ENCODE data around the gene TRIM62.
A peak's percentile ranks its signal among the peaks of the same experiment; 100 is the strongest.

TRIM62 gene

DNA sequence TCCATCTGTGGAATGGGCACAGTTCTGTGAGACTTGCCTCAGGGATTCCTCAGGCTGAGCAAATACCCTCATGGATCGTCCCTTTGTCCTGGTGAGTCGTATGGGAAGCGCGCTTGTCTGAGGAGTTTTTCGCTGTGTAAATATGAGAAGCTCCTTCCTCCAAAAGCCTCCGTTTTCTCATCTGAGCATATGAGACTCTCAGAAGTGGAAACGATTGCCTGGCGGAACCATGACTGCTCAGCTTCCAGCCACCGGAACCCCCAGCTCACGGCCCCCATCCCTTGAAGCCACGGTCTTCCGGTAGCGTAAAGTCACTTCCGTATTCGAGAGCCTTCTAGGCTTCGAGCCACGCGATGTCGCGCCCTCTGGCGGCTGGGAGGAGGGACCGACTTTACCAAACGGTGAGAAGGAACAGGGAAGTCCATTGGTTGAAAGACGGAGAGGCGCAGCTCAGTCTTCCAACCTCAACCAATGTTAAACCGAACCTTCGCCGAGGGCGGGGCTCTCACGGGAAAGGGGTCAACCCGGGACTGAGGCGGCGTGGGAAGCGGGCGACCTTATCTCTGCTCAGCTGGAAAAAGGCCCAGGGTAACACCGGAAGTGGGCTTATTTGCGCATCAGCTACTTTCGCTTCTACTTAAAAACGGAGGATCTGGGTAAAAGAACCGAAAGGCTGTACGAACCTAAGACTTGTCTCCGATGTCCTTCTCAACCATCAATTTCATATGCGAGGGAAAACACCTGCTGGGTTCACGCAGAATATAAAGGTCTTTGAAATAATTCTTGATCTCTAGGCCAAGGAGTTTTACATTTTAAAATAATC is 54.6 kb downstream of the TRIM62 start:
- TF ChIP-seq ZNF8 (CRISPR knock-in tag; IDR thresholded peaks at IDR 0.05), result peak; percentile 85
- 0 out of 2 replicates have a peak, but pooled peaks have one; percentile 66 for TF ChIP-seq ZFP3 (CRISPR knock-in tag; IDR thresholded peaks at IDR 0.05)
- TF ChIP-seq TCF4 (CRISPR knock-in tag; IDR thresholded peaks at IDR 0.05; ENCODE audit: borderline replicate concordance), result no peak; the same call in 1 of the 2 replicates
- TF ChIP-seq CSRNP3 (CRISPR knock-in tag; IDR thresholded peaks at IDR 0.05), result 0 out of 2 replicates have a peak, but pooled peaks have one; percentile 52
- TF ChIP-seq TSHZ2 (CRISPR knock-in tag; IDR thresholded peaks at IDR 0.05), result no peak
- no peak for TF ChIP-seq ISL1 (CRISPR knock-in tag; IDR thresholded peaks at IDR 0.05)
- TF ChIP-seq RARB (CRISPR knock-in tag; IDR thresholded peaks at IDR 0.05), result no peak
- TF ChIP-seq ESRRG (CRISPR knock-in tag; IDR thresholded peaks at IDR 0.05), result no peak
- no peak for TF ChIP-seq ZC3H10 (CRISPR knock-in tag; IDR thresholded peaks at IDR 0.05)
- no peak for TF ChIP-seq ZNF565 (CRISPR knock-in tag; conservative IDR thresholded peaks at IDR 0.05; ENCODE audit: low read depth)
- TF ChIP-seq CSDC2 (CRISPR knock-in tag; IDR thresholded peaks at IDR 0.05), result no peak
- TF ChIP-seq, protein P1, sequence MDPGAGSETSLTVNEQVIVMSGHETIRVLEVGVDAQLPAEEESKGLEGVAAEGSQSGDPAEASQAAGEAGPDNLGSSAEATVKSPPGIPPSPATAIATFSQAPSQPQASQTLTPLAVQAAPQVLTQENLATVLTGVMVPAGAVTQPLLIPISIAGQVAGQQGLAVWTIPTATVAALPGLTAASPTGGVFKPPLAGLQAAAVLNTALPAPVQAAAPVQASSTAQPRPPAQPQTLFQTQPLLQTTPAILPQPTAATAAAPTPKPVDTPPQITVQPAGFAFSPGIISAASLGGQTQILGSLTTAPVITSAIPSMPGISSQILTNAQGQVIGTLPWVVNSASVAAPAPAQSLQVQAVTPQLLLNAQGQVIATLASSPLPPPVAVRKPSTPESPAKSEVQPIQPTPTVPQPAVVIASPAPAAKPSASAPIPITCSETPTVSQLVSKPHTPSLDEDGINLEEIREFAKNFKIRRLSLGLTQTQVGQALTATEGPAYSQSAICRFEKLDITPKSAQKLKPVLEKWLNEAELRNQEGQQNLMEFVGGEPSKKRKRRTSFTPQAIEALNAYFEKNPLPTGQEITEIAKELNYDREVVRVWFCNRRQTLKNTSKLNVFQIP (CRISPR knock-in tag; IDR thresholded peaks at IDR 0.05; ENCODE audit: borderline replicate concordance, low read depth), result no peak
- TF ChIP-seq GLIS3 (CRISPR knock-in tag; IDR thresholded peaks at IDR 0.05), result 0 out of 2 replicates have a peak, but pooled peaks have one; percentile 19
- TF ChIP-seq ARNTL (CRISPR knock-in tag; IDR thresholded peaks at IDR 0.05; ENCODE audit: borderline replicate concordance, low read depth), result no peak
- no peak for TF ChIP-seq ZNF70 (CRISPR knock-in tag; IDR thresholded peaks at IDR 0.05)
- peak; percentile 68; the same call in 1 of the 2 replicates for TF ChIP-seq PATZ1 (CRISPR knock-in tag; IDR thresholded peaks at IDR 0.05; ENCODE audit: borderline replicate concordance)
- no peak for TF ChIP-seq ZFP30 (CRISPR knock-in tag; IDR thresholded peaks at IDR 0.05)
- TF ChIP-seq SNAI2 (CRISPR knock-in tag; IDR thresholded peaks at IDR 0.05), result no peak
- TF ChIP-seq OSR1 (CRISPR knock-in tag; IDR thresholded peaks at IDR 0.05), result no peak
- no peak for TF ChIP-seq BACH2 (CRISPR knock-in tag; IDR thresholded peaks at IDR 0.05; ENCODE audit: borderline replicate concordance)
- no peak for TF ChIP-seq PPARA (CRISPR knock-in tag; IDR thresholded peaks at IDR 0.05; ENCODE audit: borderline replicate concordance)
- TF ChIP-seq CREB5 (CRISPR knock-in tag; IDR thresholded peaks at IDR 0.05; ENCODE audit: low read depth), result no peak
- no peak for TF ChIP-seq TOX (CRISPR knock-in tag; IDR thresholded peaks at IDR 0.05; ENCODE audit: borderline replicate concordance)
- peak; percentile 99 for ATAC-seq
